Endothelial cell of umbilical vein (primary cell): Measurements from ENCODE around the gene PRAF2. TPM values are rescaled to one million over a fixed set of nuclear protein-coding genes. Genes with fewer than 3 reads are reported as not detected.

ENCODE experiments used
- BruUV-seq: library from RNA; stranded (reverse); fragments of 400-500 nt; replicated peaks from 2 replicates; lab custom pipeline; 2021; lab: Mats Ljungman, UMichigan
- CTCF ChIA-PET: fragments of 300-600, 350-600 bp; sonication (Branson Sonifier 250); formaldehyde crosslinking; loops from one replicate; lab custom pipeline; 2021; ENCODE audit warnings: antibody characterized with exemption, inconsistent platforms; lab: Charles Lee
- POLR2A ChIA-PET: fragments of 300-600, 350-600 bp; sonication (Branson Sonifier 250); formaldehyde crosslinking; loops from one replicate; lab custom pipeline; 2021; ENCODE audit warnings: antibody characterized with exemption, inconsistent platforms; lab: Charles Lee
- DNase-seq: peaks from one replicate; pipeline ENCODE4 v3.0.0-alpha.2; 2011; ENCODE audit warnings: low read depth, low spot score
- FAIRE-seq: peaks from 2 replicates; lab custom pipeline; 2011; peaks lifted over from hg19 to GRCh38; lab: Jason Lieb, UNC
- H2AFZ ChIP-seq: 2 replicates; pipeline ENCODE4 v1.6.0; 2012; ENCODE audit warnings: low read depth, low read length, control low read depth, inconsistent platforms
- H3K27ac ChIP-seq: 2 replicates; pipeline ENCODE4 v1.5.1; 2011; ENCODE audit warnings: low read depth, mild to moderate bottlenecking, control low read depth, low read length, moderate library complexity; ENCODE audit not compliant: insufficient read depth
- H3K27me3 ChIP-seq, 2 experiments: 2 replicates each; pipeline versions ENCODE4 v1.6.0 to v1.6.1; 2011; ENCODE audit warnings: low read length in 2 of 2, mixed read lengths in 1 of 2; ENCODE audit not compliant: control insufficient read depth in 2 of 2, insufficient read depth in 2 of 2
- H3K36me3 ChIP-seq, 2 experiments: 2 replicates in 1 of 2; 3 replicates in 1 of 2; pipeline ENCODE4 v1.5.1; 2011; ENCODE audit warnings: low read length in 2 of 2, mild to moderate bottlenecking in 1 of 2, moderate library complexity in 1 of 2; ENCODE audit not compliant: control insufficient read depth in 2 of 2, insufficient read depth in 2 of 2; ENCODE audit errors: extremely low read depth in 1 of 2
- H3K4me1 ChIP-seq: 3 replicates; pipeline ENCODE4 v1.5.1; 2011; ENCODE audit warnings: mild to moderate bottlenecking, low read length; ENCODE audit not compliant: control insufficient read depth, insufficient read depth; ENCODE audit errors: extremely low read depth
- H3K4me2 ChIP-seq: 2 replicates; pipeline ENCODE4 v1.6.1; 2011; ENCODE audit warnings: low read length, control low read depth, mixed read lengths; ENCODE audit not compliant: insufficient read depth
- H3K4me3 ChIP-seq, 3 experiments: fragments of 200-600 bp in 1 of 3; sonication (generic), shearing (Covaris generic) in 1 of 3; replicated peaks in 1 of 3; 2 replicates each; pipeline ENCODE4 v1.5.1; 2011 to 2016; ENCODE audit warnings: control low read depth in 3 of 3, low read length in 3 of 3, mild to moderate bottlenecking in 2 of 3, inconsistent platforms in 1 of 3, low read depth in 1 of 3, moderate library complexity in 1 of 3; ENCODE audit not compliant: insufficient read depth in 1 of 3
- H3K79me2 ChIP-seq: 2 replicates; pipeline ENCODE4 v1.6.0; 2012; ENCODE audit warnings: low read length, inconsistent platforms; ENCODE audit not compliant: control insufficient read depth, insufficient read depth
- H3K9ac ChIP-seq: replicated peaks from 2 replicates; pipeline ENCODE3; 2011; ENCODE audit warnings: low read length, control low read depth; ENCODE audit not compliant: insufficient read depth; ENCODE audit errors: extremely low read depth
- H3K9me1 ChIP-seq: replicated peaks from 3 replicates; pipeline ENCODE4 v1.6.0; 2011; ENCODE audit warnings: mild to moderate bottlenecking, low read length; ENCODE audit not compliant: control insufficient read depth, insufficient read depth; ENCODE audit errors: extremely low read depth
- H3K9me3 ChIP-seq: replicated peaks from 2 replicates; pipeline ENCODE4 v1.5.1; 2012; ENCODE audit warnings: low read length, inconsistent platforms; ENCODE audit not compliant: control insufficient read depth, insufficient read depth
- H4K20me1 ChIP-seq: replicated peaks from 2 replicates; pipeline ENCODE3; 2011; ENCODE audit warnings: mild to moderate bottlenecking, low read length; ENCODE audit not compliant: control insufficient read depth, insufficient read depth; ENCODE audit errors: extremely low read depth
- EZH2 ChIP-seq: IDR thresholded peaks from 2 replicates; pipeline ENCODE4 v1.6.1; 2012; ENCODE audit warnings: borderline replicate concordance, low read depth, mild to moderate bottlenecking, moderate library complexity, low read length, inconsistent platforms; ENCODE audit not compliant: severe bottlenecking
- GATA2 ChIP-seq: IDR thresholded peaks from 2 replicates; pipeline ENCODE4 v1.7.0; 2011; ENCODE audit warnings: low read depth, mild to moderate bottlenecking, moderate library complexity, mixed read lengths, low read length; ENCODE audit not compliant: insufficient read length, insufficient read depth
- JUN ChIP-seq: IDR thresholded peaks from 2 replicates; pipeline ENCODE4 v1.6.1; 2011; ENCODE audit warnings: borderline replicate concordance, low read depth; ENCODE audit not compliant: insufficient read length, insufficient read depth
- MYC ChIP-seq: IDR thresholded peaks from one replicate; pipeline ENCODE4 v1.6.1; 2011; ENCODE audit warnings: mild to moderate bottlenecking, low read depth, low read length
- POLR2A ChIP-seq: IDR thresholded peaks from 2 replicates; pipeline ENCODE4 v1.6.1; 2012; ENCODE audit warnings: low read depth, mild to moderate bottlenecking, control low read depth, low read length
- dilution Hi-C: fragments of 300-500 bp; cut with MboI; formaldehyde crosslinking; loops from one replicate; pipeline ENCODE4 v1.15.0; 2019; ENCODE audit warnings: low sequenced_read_pairs; ENCODE audit not compliant: extremely low pct_ligation_motif_present
- intact Hi-C: fragments of 100-400 bp; cut with micrococcal nuclease; formaldehyde crosslinking; loops from one replicate; pipeline ENCODE4 v1.10.0; 2022
- polyA plus RNA-seq, 4 experiments: library from polyadenylated mRNA; depleted of rRNA in 3 of 4; stranded (reverse) in 3 of 4; unstranded in 1 of 4; fragments of >200 nt; gene quantifications; 2 replicates each; pipeline versions ENCODE4 v1.2.1 to v1.2.3, GENCODE V29; 2011 to 2012; ENCODE audit warnings: missing spikeins in 1 of 4
- total RNA-seq: library from RNA; stranded (reverse); gene quantifications from 2 replicates; pipeline ENCODE4 v1.2.3, GENCODE V29; 2021
- TF ChIP-seq, protein P1 (sequence below): IDR thresholded peaks from 2 replicates; pipeline ENCODE4 v1.6.1; 2011; ENCODE audit not compliant: insufficient read depth, insufficient read length
- TF ChIP-seq, protein P2 (sequence below), 2 donors: IDR thresholded peaks; 1 replicate in 1 of 2; 2 replicates in 1 of 2; pipeline ENCODE4 v1.5.1; 2011; ENCODE audit warnings: low read length in 2 of 2, mild to moderate bottlenecking in 2 of 2, moderate library complexity in 2 of 2, control low read depth in 1 of 2, inconsistent platforms in 1 of 2, low read depth in 1 of 2; ENCODE audit not compliant: insufficient read depth in 1 of 2; ENCODE audit errors: extremely low read depth in 1 of 2

The PRAF2 gene
- total and polyA plus RNA-seq, 2 donors (not counting 3 experiments of a cell fraction or from before 2014, with no cell fraction given), result 36.2 to 41.6 TPM

DNA sequence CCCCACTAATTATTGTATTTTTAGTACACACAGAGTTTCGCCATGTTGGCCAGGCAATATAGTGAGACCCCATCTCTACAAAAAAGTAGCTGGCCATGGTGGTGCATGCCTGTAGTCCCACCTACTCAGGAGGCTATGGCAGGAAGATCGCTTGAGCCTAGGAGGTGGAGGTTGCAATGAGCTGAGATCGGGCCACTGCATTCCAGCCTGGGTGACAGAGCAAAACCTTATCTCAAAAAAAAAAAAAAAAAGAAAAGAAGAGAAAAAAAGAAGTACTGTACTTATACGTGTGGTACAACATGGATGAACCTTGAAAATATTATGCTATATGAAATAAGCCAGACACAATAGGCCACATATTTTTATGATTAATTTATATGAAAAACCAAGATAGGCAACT, 15.8 kb upstream of the PRAF2 start:
- Histone ChIP-seq H3K9me3 (no peaks in the 10 kb centered on the region), H3K79me2 (no peaks in the 10 kb centered on the region), H3K27me3 (no peaks in the 10 kb centered on the region), H3K27ac (no peak overlapping the region), H3K9me1 (no peaks in the 10 kb centered on the region), H3K4me3 (no peak overlapping the region), H3K9ac (no peak overlapping the region), H3K4me1 (no peaks in the 10 kb centered on the region), H3K36me3 (no peaks in the 10 kb centered on the region), H2AFZ (no peak overlapping the region), H3K4me2 (no peak overlapping the region), H4K20me1 (no peaks in the 10 kb centered on the region)
- DNase-seq (no peak), FAIRE-seq (no peak)
- BruUV-seq, result no TSS peak
- dilution Hi-C loops (no loop called here), intact Hi-C loops (no loop called here)
- CTCF ChIA-PET, result interaction anchor here (1.0 kb wide), 1 partner anchor 11 kb away, joined by 4 read pairs; no protein-coding TSS in a partner anchor
- TF ChIP-seq EZH2 (no peak), GATA2 (no peak), JUN (no peak), MYC (no peak), POLR2A (no peak)
- TF ChIP-seq, protein P1, sequence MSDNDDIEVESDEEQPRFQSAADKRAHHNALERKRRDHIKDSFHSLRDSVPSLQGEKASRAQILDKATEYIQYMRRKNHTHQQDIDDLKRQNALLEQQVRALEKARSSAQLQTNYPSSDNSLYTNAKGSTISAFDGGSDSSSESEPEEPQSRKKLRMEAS, result no peak
- TF ChIP-seq, protein P2, sequence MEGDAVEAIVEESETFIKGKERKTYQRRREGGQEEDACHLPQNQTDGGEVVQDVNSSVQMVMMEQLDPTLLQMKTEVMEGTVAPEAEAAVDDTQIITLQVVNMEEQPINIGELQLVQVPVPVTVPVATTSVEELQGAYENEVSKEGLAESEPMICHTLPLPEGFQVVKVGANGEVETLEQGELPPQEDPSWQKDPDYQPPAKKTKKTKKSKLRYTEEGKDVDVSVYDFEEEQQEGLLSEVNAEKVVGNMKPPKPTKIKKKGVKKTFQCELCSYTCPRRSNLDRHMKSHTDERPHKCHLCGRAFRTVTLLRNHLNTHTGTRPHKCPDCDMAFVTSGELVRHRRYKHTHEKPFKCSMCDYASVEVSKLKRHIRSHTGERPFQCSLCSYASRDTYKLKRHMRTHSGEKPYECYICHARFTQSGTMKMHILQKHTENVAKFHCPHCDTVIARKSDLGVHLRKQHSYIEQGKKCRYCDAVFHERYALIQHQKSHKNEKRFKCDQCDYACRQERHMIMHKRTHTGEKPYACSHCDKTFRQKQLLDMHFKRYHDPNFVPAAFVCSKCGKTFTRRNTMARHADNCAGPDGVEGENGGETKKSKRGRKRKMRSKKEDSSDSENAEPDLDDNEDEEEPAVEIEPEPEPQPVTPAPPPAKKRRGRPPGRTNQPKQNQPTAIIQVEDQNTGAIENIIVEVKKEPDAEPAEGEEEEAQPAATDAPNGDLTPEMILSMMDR (IDR thresholded peaks at IDR 0.05; ENCODE audit: extremely low read depth in 1 of 2, insufficient read depth in 1 of 2, low read depth in 1 of 2, low read length in 2 of 2), result no peak
- POLR2A ChIA-PET, result no interaction called here
